CD4-positive, alpha-beta memory T cell (primary cell): ENCODE results near the gene POLD3. TPM values are rescaled to one million over a fixed set of nuclear protein-coding genes. Genes with fewer than 3 reads are reported as not detected.

Experiments
- CTCF ChIA-PET: fragments of 350-600 bp; sonication (Branson Sonifier 250); formaldehyde crosslinking; loops from one replicate; lab custom pipeline; 2021; ENCODE audit warnings: inconsistent platforms; ENCODE audit not compliant: partially characterized antibody; lab: Charles Lee
- POLR2A ChIA-PET: fragments of 350-600 bp; sonication (Branson Sonifier 250); formaldehyde crosslinking; loops from one replicate; lab custom pipeline; 2021; ENCODE audit not compliant: partially characterized antibody; lab: Charles Lee
- DNase-seq, 5 donors: peaks; one replicate each; pipeline versions ENCODE4 v3.0.0 to v3.0.0-alpha.2; 2020 to 2022; ENCODE audit warnings: mixed read lengths in 1 of 5
- H3K27ac ChIP-seq: one replicate; pipeline ENCODE4 v1.7.0; 2013; ENCODE audit warnings: low read depth, low read length
- H3K27me3 ChIP-seq: 2 replicates; pipeline ENCODE4 v1.7.0; 2013; ENCODE audit warnings: mild to moderate bottlenecking, low read length, moderate library complexity; ENCODE audit not compliant: insufficient read depth
- H3K36me3 ChIP-seq: 2 replicates; pipeline ENCODE4 v1.7.0; 2013; ENCODE audit warnings: mild to moderate bottlenecking, low read length, moderate library complexity; ENCODE audit not compliant: insufficient read depth
- H3K4me1 ChIP-seq: 2 replicates; pipeline ENCODE4 v1.7.0; 2013; ENCODE audit warnings: mild to moderate bottlenecking, low read length, moderate library complexity; ENCODE audit not compliant: insufficient read depth
- H3K4me3 ChIP-seq, 2 donors: one replicate each; pipeline ENCODE4 v1.7.0; 2013; ENCODE audit warnings: low read length in 2 of 2, mild to moderate bottlenecking in 1 of 2
- H3K9me3 ChIP-seq, 2 donors: one replicate each; pipeline ENCODE4 v1.7.0; 2013; ENCODE audit warnings: low read length in 2 of 2, control low read depth in 1 of 2; ENCODE audit not compliant: control insufficient read depth in 1 of 2
- H3K27ac Mint-ChIP-seq, 7 donors: one replicate each; pipeline ENCODE4 v1.8.0; 2020 to 2021; ENCODE audit warnings: mixed read lengths in 7 of 7, mild to moderate bottlenecking in 6 of 7, inconsistent platforms in 3 of 7, moderate library complexity in 3 of 7
- H3K27me3 Mint-ChIP-seq, 2 donors: one replicate each; pipeline ENCODE4 v1.8.0; 2020 to 2021; ENCODE audit warnings: mixed read lengths in 2 of 2
- H3K36me3 Mint-ChIP-seq, 2 donors: one replicate each; pipeline ENCODE4 v1.8.0; 2020 to 2021; ENCODE audit warnings: mixed read lengths in 2 of 2, inconsistent platforms in 1 of 2, mild to moderate bottlenecking in 1 of 2
- H3K4me1 Mint-ChIP-seq, 4 donors: one replicate each; pipeline ENCODE4 v1.8.0; 2020 to 2021; ENCODE audit warnings: mixed read lengths in 4 of 4, mild to moderate bottlenecking in 1 of 4
- H3K4me3 Mint-ChIP-seq, 8 donors: one replicate each; pipeline ENCODE4 v1.8.0; 2020 to 2021; ENCODE audit warnings: mixed read lengths in 8 of 8, mild to moderate bottlenecking in 7 of 8, moderate library complexity in 6 of 8, inconsistent platforms in 3 of 8
- H3K9me3 Mint-ChIP-seq, 8 donors: one replicate each; pipeline ENCODE4 v1.8.0; 2020 to 2021; ENCODE audit warnings: mixed read lengths in 8 of 8, mild to moderate bottlenecking in 5 of 8, inconsistent platforms in 3 of 8, moderate library complexity in 1 of 8
- intact Hi-C: fragments of 100-400 bp; cut with micrococcal nuclease; formaldehyde crosslinking; loops from one replicate; pipeline ENCODE4 v1.15.1; 2023
- polyA plus RNA-seq, 2 donors: library from polyadenylated mRNA; unstranded; fragments of 300-500 nt; fragmentation: Illumina TruSeq; gene quantifications; one replicate each; pipeline ENCODE4 v1.2.3, GENCODE V29; 2021
- total RNA-seq, 2 experiments: library from RNA; stranded (reverse); gene quantifications; one replicate each; pipeline ENCODE4 v1.2.3, GENCODE V29; 2021

The POLD3 gene
- total and polyA plus RNA-seq, 4 experiments from 2014 or later: 15.0 to 20.3 (median 16.9) TPM

GRCh38 chr11:74636630-74637184 lies 44.3 kb downstream of the POLD3 start:
- Mint-ChIP-seq H3K9me3 (no peaks in the 10 kb centered on the region), H3K27me3 (no peaks in the 10 kb centered on the region), H3K36me3 (peaks cover 77 to 83% of the 10 kb centered on the region in 2 donors), H3K4me1 (no peaks in the 10 kb centered on the region), H3K4me3 (no peak overlapping the region), H3K27ac (no peak overlapping the region)
- H3K4me1 ChIP-seq: no peaks in the 10 kb centered on the region
- POLR2A ChIA-PET: no interaction called here
- H3K9me3 ChIP-seq: no peaks in the 10 kb centered on the region
- DNase-seq: no peak
- CTCF ChIA-PET: no interaction called here
- peaks cover 28% of the 10 kb centered on the region for H3K36me3 ChIP-seq
- H3K4me3 ChIP-seq: no peak overlapping the region
- intact Hi-C loops: no loop called here
- H3K27me3 ChIP-seq: no peaks in the 10 kb centered on the region
- no peak overlapping the region for H3K27ac ChIP-seq

GRCh38 chr11:74637700-74638099 lies 45.3 kb downstream of the POLD3 start:
- no peak for DNase-seq
- POLR2A ChIA-PET: no interaction called here
- no peaks in the 10 kb centered on the region for H3K9me3 ChIP-seq
- H3K4me3 ChIP-seq: no peak overlapping the region
- H3K27ac ChIP-seq: no peak overlapping the region
- Mint-ChIP-seq H3K27ac (no peak overlapping the region), H3K4me3 (no peak overlapping the region), H3K4me1 (no peaks in the 10 kb centered on the region), H3K9me3 (no peaks in the 10 kb centered on the region), H3K27me3 (no peaks in the 10 kb centered on the region), H3K36me3 (peaks cover 80 to 81% of the 10 kb centered on the region in 2 donors)
- intact Hi-C loops: no loop called here
- no peaks in the 10 kb centered on the region for H3K4me1 ChIP-seq
- H3K36me3 ChIP-seq: peaks cover 30% of the 10 kb centered on the region
- CTCF ChIA-PET: no interaction called here
- H3K27me3 ChIP-seq: no peaks in the 10 kb centered on the region

DNA sequence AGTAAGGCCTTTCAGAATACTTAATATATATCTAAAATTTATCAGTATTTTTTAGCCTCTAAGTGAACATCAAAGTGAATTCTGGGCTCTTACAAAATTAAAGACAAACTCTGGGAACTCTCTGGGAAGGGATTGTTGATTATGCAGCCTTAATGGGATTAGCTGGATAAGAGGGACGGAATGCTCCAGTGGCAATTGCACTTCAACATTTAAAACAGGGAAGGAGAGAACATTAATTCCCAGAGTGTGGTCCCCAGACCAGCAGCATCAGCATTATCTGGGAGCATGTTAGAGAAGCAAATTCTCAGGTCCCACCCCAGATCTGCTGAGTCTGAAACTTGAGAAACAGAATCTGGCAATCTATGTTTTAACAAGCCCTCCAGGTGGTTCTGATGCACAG lies 46.5 kb downstream of the POLD3 start:
- no peaks in the 10 kb centered on the region for H3K9me3 ChIP-seq
- no peak overlapping the region for H3K4me3 Mint-ChIP-seq
- H3K4me1 Mint-ChIP-seq: no peaks in the 10 kb centered on the region
- H3K36me3 ChIP-seq: peaks cover 30% of the 10 kb centered on the region
- H3K27me3 ChIP-seq: no peaks in the 10 kb centered on the region
- no peaks in the 10 kb centered on the region for H3K9me3 Mint-ChIP-seq
- CTCF ChIA-PET: no interaction called here
- no peaks in the 10 kb centered on the region for H3K4me1 ChIP-seq
- H3K4me3 ChIP-seq: no peak overlapping the region
- H3K27ac Mint-ChIP-seq: no peak overlapping the region
- POLR2A ChIA-PET: no interaction called here
- no peaks in the 10 kb centered on the region for H3K27me3 Mint-ChIP-seq
- DNase-seq: no peak
- H3K27ac ChIP-seq: no peak overlapping the region
- H3K36me3 Mint-ChIP-seq: peaks cover 78 to 80% of the 10 kb centered on the region in 2 donors
- intact Hi-C loops: no loop called here

GRCh38 chr11:74639533-74639932 lies 47.2 kb downstream of the POLD3 start:
- Histone ChIP-seq H3K9me3 (no peaks in the 10 kb centered on the region), H3K27me3 (no peaks in the 10 kb centered on the region), H3K4me3 (no peak overlapping the region), H3K27ac (no peak overlapping the region), H3K36me3 (peaks cover 29% of the 10 kb centered on the region), H3K4me1 (no peaks in the 10 kb centered on the region)
- no peak for DNase-seq
- ChIA-PET POLR2A (no interaction called here), CTCF (no interaction called here)
- Mint-ChIP-seq H3K27me3 (no peaks in the 10 kb centered on the region), H3K4me1 (no peaks in the 10 kb centered on the region), H3K36me3 (peaks cover 75 to 78% of the 10 kb centered on the region in 2 donors), H3K4me3 (no peak overlapping the region), H3K27ac (no peak overlapping the region), H3K9me3 (no peaks in the 10 kb centered on the region)
- intact Hi-C loops: no loop called here

DNA sequence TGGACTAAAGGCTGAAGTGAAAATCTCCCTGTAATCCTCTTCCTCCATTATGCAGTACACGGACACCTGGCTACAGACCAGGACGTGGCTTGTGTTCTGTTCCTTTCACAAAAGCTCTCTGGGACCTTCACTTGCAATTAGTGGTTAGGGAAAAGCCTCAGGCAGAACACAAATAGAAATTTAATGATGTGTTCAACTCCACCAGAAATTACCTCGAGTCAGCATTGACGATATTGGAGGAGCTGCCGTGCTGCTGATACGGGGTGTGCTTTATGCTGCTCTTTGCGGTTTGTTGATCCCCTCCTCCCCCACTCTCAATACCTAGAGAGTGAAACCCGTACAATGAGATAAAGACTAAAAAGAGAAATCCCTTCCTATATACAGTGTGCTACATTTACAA lies 48.9 kb downstream of the POLD3 start:
- Mint-ChIP-seq H3K27me3 (no peaks in the 10 kb centered on the region), H3K36me3 (peaks cover 63 to 69% of the 10 kb centered on the region in 2 donors), H3K27ac (no peak overlapping the region), H3K9me3 (no peaks in the 10 kb centered on the region), H3K4me3 (no peak overlapping the region), H3K4me1 (no peaks in the 10 kb centered on the region)
- Histone ChIP-seq H3K36me3 (peaks cover 20% of the 10 kb centered on the region), H3K4me3 (no peak overlapping the region), H3K9me3 (no peaks in the 10 kb centered on the region), H3K27ac (no peak overlapping the region), H3K27me3 (no peaks in the 10 kb centered on the region), H3K4me1 (no peaks in the 10 kb centered on the region)
- intact Hi-C loops: no loop called here
- ChIA-PET CTCF (no interaction called here), POLR2A (no interaction called here)
- no peak for DNase-seq

DNA sequence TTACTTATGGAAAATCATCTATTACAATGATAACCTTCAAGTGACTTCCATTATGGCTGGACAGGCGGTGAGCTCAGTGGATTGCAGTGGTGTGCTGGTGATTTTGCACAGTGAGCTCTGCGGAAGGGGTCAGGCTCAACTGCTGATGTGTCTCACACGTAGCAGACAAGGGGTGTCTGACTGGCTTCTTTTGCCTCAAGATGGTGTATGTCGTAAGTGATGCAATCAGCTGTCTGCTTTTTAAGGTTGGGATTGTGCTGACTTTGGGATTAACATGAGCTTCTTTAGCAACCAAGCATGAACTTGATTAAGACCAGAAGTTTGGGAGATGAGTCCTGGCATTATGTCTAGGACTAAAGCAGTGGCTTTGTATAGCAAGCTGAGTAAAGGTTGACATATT lies 49.5 kb downstream of the POLD3 start:
- intact Hi-C loops: no loop called here
- Mint-ChIP-seq H3K27ac (no peak overlapping the region), H3K4me1 (no peaks in the 10 kb centered on the region), H3K27me3 (no peaks in the 10 kb centered on the region), H3K9me3 (no peaks in the 10 kb centered on the region), H3K36me3 (peaks cover 56 to 63% of the 10 kb centered on the region in 2 donors), H3K4me3 (no peak overlapping the region)
- DNase-seq: no peak
- H3K4me3 ChIP-seq: no peak overlapping the region
- H3K9me3 ChIP-seq: no peaks in the 10 kb centered on the region
- CTCF ChIA-PET: no interaction called here
- POLR2A ChIA-PET: no interaction called here
- no peak overlapping the region for H3K27ac ChIP-seq
- H3K36me3 ChIP-seq: peaks cover 18% of the 10 kb centered on the region
- no peaks in the 10 kb centered on the region for H3K27me3 ChIP-seq
- H3K4me1 ChIP-seq: no peaks in the 10 kb centered on the region

GRCh38 chr11:74642912-74643311 lies 50.5 kb downstream of the POLD3 start:
- no peak overlapping the region for H3K27ac Mint-ChIP-seq
- intact Hi-C loops: no loop called here
- ChIA-PET POLR2A (no interaction called here), CTCF (no interaction called here)
- no peak overlapping the region for H3K27ac ChIP-seq
- DNase-seq: no peak
- H3K36me3 ChIP-seq: peaks cover 18% of the 10 kb centered on the region
- no peak overlapping the region for H3K4me3 ChIP-seq
- no peaks in the 10 kb centered on the region for H3K4me1 Mint-ChIP-seq
- no peaks in the 10 kb centered on the region for H3K4me1 ChIP-seq
- no peaks in the 10 kb centered on the region for H3K27me3 ChIP-seq
- H3K27me3 Mint-ChIP-seq: no peaks in the 10 kb centered on the region
- no peak overlapping the region for H3K4me3 Mint-ChIP-seq
- H3K9me3 ChIP-seq: no peaks in the 10 kb centered on the region
- no peaks in the 10 kb centered on the region for H3K9me3 Mint-ChIP-seq
- peaks cover 50 to 62% of the 10 kb centered on the region in 2 donors for H3K36me3 Mint-ChIP-seq

- Histone ChIP-seq H3K36me3 (peaks cover 18% of the 10 kb centered on the region), H3K4me3 (no peak overlapping the region), H3K27ac (no peak overlapping the region), H3K9me3 (no peaks in the 10 kb centered on the region), H3K4me1 (no peaks in the 10 kb centered on the region), H3K27me3 (no peaks in the 10 kb centered on the region)
- H3K27me3 Mint-ChIP-seq: no peaks in the 10 kb centered on the region
- peaks cover 50 to 61% of the 10 kb centered on the region in 2 donors for H3K36me3 Mint-ChIP-seq
- intact Hi-C loops: no loop called here
- CTCF ChIA-PET: no interaction called here
- no peak overlapping the region for H3K4me3 Mint-ChIP-seq
- no peak for DNase-seq
- H3K9me3 Mint-ChIP-seq: no peaks in the 10 kb centered on the region
- POLR2A ChIA-PET: no interaction called here
- peak overlapping the region in 1 of 7 donors; percentile 54 for H3K27ac Mint-ChIP-seq
- H3K4me1 Mint-ChIP-seq: no peaks in the 10 kb centered on the region
Observed at GRCh38 chr11:74644081-74644480, 51.7 kb downstream of the POLD3 start.
